Right ventricle myocardium superior (tissue), 1 donor: ENCODE data around the gene RTP2. TPM values are rescaled to one million over a fixed set of nuclear protein-coding genes. Genes with fewer than 3 reads are reported as not detected.
A peak's percentile ranks its signal among the peaks of the same experiment; 100 is the strongest.
"Not testable (repeated sequence)": the region's sequence is repeated elsewhere in the genome, so short reads cannot be mapped to it uniquely, and the experiment has no call there.

Experiments used
- ATAC-seq: fragments of 200-7000 bp; cut with Tn5 transposase; one replicate; pipeline ENCODE4 v1.9.1; 2020; ENCODE audit warnings: mild to moderate bottlenecking; ENCODE audit not compliant: poor library complexity
- DNase-seq: peaks from one replicate; pipeline ENCODE4 v3.0.0-alpha.2; 2020
- intact Hi-C: fragments of 100-400 bp; cut with DNase I; formaldehyde crosslinking; loops from one replicate; pipeline ENCODE4 v1.11.2; 2022
- total RNA-seq: library from RNA; stranded (reverse); fragmentation: NEBNext Ultra II Directional; extraction: Animal tissue kit (Norgen Biotek cat#: 25700); gene quantifications from one replicate; pipeline ENCODE4 v1.2.1, GENCODE V29; 2021
- donor health status: DM: no; HTN: yes; CAD: no; lungs with severe emphysema.

The RTP2 gene
- total RNA-seq, 1 donor from 2014 or later: not detected

DNA sequence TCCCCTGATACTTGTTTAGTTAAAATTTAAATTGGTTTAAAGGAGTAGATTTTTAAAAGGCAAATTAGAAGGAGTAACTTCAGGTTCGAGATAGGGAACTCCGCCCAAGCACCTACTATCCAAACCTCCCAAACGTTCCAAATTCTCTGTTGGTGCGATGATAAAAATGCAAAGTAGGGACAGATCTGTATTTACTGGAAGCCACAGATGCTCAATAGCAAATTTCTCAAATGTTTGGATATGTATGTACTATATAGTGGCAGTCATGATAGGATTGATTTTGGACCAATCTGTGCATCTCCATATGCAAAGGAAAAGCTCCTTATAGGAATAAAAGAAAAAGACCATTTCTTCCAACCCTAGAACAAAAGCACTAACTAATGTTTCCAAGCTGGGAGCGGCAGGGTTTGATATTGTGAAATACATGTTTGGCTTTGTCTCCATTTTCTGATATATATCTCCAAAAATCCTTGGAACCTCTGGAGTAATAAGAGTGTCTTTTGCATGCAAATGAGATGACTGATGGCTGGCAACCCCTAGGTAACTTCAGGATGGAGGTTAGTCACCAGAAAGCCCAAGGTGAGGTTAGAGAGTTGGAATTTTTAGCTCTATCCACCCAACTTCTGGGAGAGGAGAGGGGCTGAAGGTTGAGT is 15.6 kb downstream of the RTP2 start:
- ATAC-seq (no peak), DNase-seq (no peak)
- intact Hi-C loops: no loop called here

GRCh38 chr3:187685948-187686347 is 16.4 kb downstream of the RTP2 start:
- DNase-seq (no peak), ATAC-seq (no peak)
- intact Hi-C loops: no loop called here

GRCh38 chr3:187684880-187685279 is 17.5 kb downstream of the RTP2 start:
- ATAC-seq: no peak
- DNase-seq: no peak
- intact Hi-C loops: no loop called here

DNA sequence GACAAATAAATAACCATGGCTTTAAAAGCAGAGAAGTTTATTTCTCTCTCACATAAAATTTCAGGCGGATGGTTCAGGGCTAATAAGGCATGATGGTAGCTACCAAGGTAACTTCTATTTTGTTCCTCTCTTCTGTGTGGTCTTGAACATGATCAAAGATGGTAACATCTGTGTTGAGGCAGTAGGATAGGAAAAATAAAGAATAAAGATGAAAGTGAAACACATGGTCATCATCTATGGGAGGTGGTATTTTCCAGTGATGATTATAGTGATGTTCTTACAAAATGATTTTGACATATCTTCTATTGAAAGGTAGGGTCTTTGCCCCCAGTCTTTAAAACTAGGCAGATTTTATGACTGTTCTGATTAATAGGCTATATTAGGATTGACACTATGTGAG is 17.9 kb downstream of the RTP2 start:
- ATAC-seq (no peak), DNase-seq (no peak)
- intact Hi-C loops: no loop called here

DNA sequence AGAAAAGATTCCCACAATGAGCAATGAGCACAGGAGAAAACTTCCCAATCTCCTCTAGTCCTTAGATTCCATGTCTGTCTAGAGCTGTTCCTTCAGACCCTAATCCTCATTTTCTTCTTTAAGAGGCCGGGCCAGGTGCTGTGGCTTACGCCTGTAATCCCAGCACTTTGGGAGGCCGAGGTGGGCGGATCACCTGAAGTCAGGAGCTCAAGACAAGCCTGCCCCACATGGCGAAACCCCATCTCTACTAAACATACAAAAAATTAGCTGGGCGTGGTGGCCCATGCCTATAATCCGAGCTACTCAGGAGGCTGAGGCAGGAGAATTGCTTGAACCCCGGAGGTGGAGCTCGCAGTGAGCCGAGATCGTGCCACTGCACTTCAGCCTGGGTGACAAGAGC is 20.6 kb downstream of the RTP2 start:
- DNase-seq, ATAC-seq, intact Hi-C loops: not testable (repeated sequence)

- ATAC-seq: peak; percentile 98
- peak; percentile 81 for DNase-seq
- intact Hi-C loops: loop anchor here (2.0 to 10.0 kb wide), 3 partner anchors 361 to 565 kb away; no protein-coding TSS in a partner anchor
Observed at GRCh38 chr3:187679638-187680396, 22.5 kb downstream of the RTP2 start.

DNA sequence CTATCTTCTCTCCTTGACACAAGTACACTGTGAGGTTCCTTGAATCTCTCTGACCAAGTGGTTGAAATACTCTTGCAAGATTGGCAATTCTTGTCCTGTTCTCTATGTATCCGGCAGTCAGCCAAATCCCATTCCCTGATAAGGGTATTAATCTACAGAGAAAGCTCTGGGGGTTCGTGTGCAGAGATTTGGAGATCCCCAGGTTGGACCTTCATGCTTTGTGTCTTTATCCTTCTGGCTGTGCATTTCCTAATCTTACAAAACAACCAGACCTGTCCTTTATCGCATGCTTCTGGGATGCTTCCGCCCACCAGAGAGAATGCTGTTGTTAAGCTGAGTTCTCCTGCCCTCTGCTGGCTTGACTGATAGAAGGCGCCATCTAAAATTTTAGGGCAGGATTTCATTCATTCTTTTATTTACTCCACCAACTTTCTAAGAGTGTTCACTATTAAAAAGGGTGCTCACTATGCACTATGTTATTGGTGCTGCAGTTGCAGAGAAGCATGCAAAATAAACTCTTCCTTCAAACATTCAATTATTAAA is 23.6 kb downstream of the RTP2 start:
- intact Hi-C loops: loop anchor here (2.0 to 10.0 kb wide), 3 partner anchors 360 to 564 kb away; no protein-coding TSS in a partner anchor
- ATAC-seq (peak; percentile 92), DNase-seq (no peak)

GRCh38 chr3:187677604-187678003 is 24.8 kb downstream of the RTP2 start:
- no peak for DNase-seq
- intact Hi-C loops: loop anchor here (2.0 to 10.0 kb wide), 3 partner anchors 359 to 563 kb away; no protein-coding TSS in a partner anchor
- no peak for ATAC-seq

DNA sequence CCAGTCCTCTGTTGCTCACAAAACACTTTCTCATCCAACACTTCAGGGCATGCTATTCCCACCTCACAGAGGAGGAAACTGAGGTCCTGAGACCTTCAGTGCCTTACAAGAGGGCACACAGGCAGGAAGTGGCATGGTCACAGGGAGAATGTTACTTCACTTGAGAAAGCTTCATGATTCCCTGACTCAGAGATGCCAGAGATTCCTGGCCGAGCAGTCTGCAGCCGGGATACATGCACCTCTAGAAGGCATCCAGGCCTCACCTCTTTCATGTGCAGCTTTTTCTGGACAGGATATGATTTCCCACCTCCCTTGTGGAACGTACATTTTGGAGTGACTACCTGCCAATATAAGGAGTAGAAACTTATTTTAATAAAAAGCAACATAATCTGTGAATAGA is 29.3 kb downstream of the RTP2 start:
- ATAC-seq (no peak), DNase-seq (no peak)
- intact Hi-C loops: loop anchor here (10.0 kb wide), 1 partner anchor 558 kb away; no protein-coding TSS in a partner anchor

DNA sequence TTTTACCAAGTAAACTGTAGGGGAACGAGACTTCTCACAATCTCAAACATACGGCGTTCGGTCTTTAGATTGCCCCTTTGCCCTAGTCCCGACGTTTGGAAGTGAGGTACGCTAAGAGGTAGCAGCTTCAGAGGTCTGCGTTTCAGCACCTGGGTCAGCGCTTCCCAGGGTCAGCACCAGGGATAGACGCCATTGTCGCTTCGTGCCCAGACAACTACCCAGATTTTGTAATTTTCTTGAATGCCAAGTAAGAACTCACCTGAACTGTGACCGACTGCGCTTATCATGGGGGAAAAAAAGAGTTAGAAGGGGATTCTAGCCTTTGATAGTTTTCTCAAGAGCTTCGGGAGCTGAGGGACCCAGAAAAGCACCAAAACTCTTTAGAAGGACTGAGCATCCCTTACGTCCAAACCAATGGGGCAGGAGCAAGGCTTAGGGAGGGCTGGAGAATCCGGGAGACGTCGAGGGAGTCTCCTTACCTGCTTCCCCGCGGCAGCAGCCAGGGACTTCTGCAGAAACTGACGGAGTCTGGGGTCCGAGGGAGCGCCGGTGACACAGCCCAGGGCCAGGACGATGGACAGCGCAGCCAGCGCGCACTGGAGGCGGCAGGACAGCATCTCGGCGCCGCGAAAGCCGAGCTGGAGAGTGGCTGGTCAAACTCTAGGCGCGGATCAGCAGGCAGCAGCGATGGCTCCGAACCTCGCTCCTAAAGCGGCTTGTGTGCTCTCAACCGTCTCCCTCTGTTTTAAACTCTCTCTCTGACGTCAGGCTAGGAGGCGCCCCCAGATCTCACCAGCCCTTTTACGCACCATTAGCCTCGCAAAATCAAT is 32.5 kb downstream of the RTP2 start, which contains the start of gene SST:
SST (minus strand) TSS at position 720 of the 830 bp plus-strand sequence; CDS start at position 617, 103 bp downstream.
- DNase-seq (peak; percentile 46), ATAC-seq (peak; percentile 53)
- intact Hi-C loops: loop anchor here (10.0 kb wide), 1 partner anchor 555 kb away; no protein-coding TSS in a partner anchor

GRCh38 chr3:187667526-187667925 is 34.8 kb downstream of the RTP2 start:
- no peak for DNase-seq
- no peak for ATAC-seq
- intact Hi-C loops: no loop called here

GRCh38 chr3:187665764-187666402 is 36.5 kb downstream of the RTP2 start:
- intact Hi-C loops: no loop called here

DNA sequence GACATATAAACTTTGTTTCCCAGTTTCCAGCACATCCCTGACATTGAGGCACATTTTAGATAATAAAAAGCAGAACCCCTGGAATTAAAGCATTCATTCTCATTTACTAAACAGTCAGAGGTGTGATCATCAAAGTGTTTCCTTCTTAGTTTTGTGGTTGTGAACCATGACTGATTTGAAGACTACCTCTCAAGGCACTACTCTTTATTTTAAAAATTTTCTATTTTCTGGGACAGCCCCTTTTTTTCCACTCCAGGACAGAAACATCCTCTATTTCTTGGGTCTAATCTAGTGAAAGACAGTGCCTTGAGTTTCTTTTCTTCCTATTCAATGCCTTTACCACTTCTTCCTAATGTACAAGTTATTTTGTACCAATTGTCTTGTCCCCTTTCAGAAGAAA is 37.3 kb downstream of the RTP2 start:
- DNase-seq (no peak), ATAC-seq (no peak)
- intact Hi-C loops: no loop called here

More at GRCh38 chr3:187665764-187666402, 36.5 kb downstream of the RTP2 start:
- DNase-seq: no peak
- ATAC-seq: no peak

DNA sequence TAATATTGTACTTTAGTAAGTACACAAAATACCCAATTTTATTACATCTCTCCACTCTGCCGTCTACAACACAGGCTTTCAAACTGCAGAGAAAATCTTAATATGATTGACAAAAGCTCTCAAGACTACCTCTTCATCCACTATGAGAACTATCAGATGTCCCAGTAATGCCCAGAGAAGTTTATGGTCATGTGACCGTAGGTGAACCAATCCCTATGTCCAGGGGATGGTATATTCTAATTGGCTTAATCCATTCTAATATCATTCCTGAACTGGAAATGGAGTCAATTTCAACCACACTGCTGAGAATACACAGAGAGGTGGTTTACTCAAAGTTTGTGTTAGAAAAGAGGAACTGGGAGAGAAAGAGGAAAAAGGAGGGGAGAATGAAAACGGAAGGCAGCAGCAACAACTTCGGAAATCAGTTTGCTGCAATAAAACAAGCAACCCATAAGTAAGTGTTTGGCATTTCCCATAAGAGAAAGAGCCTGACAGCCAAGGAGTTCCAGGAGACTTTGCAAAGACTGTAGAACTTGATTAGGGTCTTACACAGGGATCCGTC is 39.4 kb downstream of the RTP2 start:
- no peak for DNase-seq
- ATAC-seq: no peak
- intact Hi-C loops: no loop called here

DNA sequence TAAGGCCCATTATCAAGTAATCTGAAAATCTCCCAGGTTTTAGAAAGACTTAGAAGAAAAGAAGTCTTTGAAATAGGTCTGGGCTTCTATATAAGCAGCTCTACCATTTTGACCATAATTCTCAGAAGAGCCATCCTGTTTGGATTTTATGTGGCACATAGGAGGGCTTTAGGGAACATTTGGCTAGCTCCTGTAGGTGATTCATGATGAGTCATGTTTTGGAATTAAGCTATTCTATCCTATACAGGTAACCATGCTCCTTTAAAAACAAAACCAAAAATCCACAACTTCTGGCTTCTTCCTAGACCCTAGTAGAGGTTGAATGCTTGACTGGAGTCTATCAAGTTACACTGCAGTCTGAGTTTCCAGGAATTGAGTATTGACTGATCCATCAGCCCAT is 41.1 kb downstream of the RTP2 start:
- DNase-seq: no peak
- ATAC-seq: no peak
- intact Hi-C loops: no loop called here

- intact Hi-C loops: no loop called here
- ATAC-seq (no peak), DNase-seq (no peak)
Observed at GRCh38 chr3:187651282-187651681, 51.1 kb downstream of the RTP2 start.
